Medulla oblongata (tissue), 1 donor: Measurements from ENCODE around the gene LRCOL1.
"Not testable (repeated sequence)": the region's sequence is repeated elsewhere in the genome, so short reads cannot be mapped to it uniquely, and the experiment has no call there.

Experiments used
- DNase-seq: peaks from one replicate; pipeline ENCODE4 v3.0.0-alpha.2; 2015; ENCODE audit errors: extremely low spot score

LRCOL1 gene

DNA sequence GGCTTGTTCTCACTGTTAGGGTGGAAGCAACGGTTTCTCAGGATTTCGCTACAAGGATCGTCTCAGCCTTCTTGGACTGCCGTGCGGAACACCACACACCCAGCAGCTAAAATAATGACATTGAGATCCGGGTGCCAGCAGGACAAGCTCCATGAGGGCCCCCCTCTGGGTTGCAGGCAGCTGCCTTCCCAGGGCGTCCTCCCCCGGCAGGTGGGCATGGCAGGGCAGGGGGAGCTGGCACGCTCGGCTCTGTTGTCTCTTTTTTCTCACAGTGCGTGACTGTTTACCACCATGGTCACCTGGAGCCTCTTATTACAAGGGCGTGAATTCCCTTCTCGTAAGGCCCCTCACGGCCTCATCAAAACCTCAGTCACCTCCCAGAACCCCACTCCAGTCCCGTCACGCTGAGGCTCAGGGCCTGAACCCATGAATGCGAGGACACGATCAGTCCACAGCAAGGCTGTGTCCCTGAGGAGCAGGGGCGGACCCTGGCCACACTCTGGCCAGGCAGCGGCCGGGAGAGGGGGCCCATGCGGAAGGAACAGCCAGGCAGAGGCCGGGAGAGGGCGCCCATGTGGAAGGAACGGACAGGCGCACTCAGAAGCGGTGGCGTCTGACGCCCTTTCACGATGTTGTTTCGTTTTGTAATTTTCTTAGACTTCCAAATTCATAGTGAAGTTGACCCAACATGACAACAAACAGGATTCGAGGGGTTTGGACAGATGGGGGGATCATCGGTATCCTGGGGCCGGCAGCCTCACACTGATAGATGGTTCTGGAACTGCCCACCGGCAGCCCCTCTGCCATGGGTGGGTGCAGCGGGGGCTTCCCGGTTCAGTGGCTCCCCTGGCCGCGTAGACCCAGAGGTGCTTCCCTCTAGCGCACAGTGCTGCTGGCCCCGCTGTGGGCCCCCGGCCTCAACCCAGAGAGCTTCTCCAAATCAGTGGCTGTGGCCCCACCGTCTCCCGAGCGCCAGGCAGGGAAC lies 10.0 kb downstream of the LRCOL1 start:
- peak; percentile 64 for DNase-seq

GRCh38 chr12:132599502-132599901 lies 10.9 kb downstream of the LRCOL1 start:
- DNase-seq: not testable (repeated sequence)

DNA sequence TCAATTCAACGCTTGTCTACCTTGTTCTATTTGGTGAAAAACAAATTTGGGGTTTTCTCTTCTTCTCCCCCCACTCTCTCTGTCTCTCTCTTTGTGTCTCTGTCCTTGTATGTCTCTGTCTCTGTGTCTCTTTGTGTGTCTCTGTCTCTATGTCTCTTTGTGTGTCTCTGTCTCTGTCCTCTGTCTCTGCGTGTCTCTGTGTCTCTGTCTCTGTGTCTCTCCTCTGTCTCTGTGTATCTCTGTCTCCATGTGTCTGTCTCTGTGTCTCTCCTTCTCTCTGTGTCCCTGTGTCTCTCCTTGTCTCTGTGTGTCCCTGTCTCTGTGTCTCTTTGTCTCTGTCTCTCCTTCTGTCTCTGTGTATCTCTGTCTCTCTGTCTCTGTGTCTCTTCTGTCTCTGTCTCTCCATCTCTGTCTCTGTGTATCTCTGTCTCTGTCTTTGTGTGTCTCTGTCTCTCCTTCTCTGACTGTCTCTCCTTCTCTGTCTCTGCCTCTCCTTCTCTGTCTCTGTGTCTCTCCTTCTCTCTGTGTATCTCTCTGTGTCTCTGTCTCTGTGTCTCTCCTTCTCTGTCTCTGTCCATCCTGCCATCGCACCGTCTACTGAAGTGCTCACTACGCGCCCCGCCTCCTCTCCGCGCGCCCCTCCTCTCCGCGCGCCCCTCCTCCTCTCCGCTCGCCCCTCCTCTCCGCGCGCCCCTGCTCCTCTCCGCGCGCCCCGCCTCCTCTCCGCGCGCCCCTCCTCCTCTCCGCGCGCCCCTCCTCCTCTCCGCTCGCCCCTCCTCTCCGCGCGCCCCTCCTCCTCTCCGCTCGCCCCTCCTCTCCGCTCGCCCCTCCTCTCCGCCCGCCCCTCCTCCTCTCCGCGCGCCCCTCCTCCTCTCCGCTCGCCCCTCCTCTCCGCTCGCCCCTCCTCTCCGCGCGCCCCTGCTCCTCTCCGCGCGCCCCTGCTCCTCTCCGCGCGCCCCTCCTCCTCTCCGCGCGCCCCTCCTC lies 12.8 kb downstream of the LRCOL1 start:
- no peak for DNase-seq

- DNase-seq: no peak
These were observed 14.4 kb downstream of the LRCOL1 start for GRCh38 chr12:132596016-132596415.

DNA sequence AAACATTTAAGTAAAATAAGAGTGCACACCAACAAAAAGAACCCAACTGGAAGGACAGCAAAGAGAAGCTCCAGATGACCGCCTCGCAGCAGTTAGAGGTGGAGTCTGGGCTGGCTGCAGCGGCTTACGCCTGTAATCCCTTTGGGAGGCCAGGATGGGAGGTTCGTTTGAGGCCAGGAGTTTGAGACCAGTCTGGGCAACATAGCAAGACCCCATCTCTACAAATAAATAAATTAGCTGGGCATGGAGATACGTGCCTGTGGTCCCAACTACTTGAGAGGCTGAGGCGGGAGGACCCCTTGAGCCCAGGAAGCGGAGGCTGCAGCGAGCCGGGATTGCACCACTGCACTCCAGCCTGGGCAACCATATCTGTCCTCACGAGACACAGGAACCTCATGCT lies 15.2 kb downstream of the LRCOL1 start:
- no peak for DNase-seq

DNA sequence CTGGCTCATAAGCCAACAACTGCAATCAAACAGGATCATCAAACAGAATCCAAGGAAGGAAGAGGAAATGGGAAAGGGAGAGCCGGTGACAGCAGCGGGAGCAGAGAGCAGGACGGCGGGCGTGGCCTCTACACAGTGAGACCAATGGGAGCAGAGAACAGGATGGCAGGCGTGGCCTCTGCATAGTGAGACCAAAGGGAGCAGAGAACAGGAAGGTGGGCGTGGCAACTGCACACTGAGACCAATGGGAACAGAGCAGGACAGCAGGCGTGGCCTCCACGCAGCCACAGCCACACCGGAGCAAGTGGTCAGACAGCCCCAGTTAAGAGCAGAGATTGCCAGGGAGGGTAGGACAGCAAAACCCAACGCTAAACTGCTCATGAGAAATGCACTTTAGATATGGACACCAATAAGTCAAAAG lies 16.4 kb downstream of the LRCOL1 start:
- peak; percentile 90 for DNase-seq

DNA sequence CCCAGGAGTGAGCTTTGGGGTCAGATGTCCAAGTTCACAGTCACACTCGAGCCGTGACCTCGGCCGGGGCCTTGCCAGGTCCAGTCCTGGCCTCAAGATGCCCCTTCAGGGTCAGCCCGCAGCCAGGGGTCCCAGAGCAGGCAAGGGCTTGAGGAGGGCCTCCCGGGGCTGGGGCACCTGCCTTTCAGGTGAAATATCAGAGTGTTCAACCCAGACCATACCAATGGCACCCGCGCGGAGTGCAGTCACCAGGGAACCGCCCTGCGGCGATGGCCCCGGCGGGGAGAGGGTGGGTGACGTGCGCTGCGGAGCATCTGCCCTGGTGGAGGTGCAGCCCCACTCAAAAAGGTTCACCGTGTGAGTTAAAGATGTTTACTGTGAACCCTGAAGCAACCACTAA lies 16.9 kb downstream of the LRCOL1 start:
- no peak for DNase-seq

- no peak for DNase-seq
These were observed 17.3 kb downstream of the LRCOL1 start for GRCh38 chr12:132593071-132593470.

GRCh38 chr12:132592282-132592970 lies 18.0 kb downstream of the LRCOL1 start:
- DNase-seq: no peak

DNA sequence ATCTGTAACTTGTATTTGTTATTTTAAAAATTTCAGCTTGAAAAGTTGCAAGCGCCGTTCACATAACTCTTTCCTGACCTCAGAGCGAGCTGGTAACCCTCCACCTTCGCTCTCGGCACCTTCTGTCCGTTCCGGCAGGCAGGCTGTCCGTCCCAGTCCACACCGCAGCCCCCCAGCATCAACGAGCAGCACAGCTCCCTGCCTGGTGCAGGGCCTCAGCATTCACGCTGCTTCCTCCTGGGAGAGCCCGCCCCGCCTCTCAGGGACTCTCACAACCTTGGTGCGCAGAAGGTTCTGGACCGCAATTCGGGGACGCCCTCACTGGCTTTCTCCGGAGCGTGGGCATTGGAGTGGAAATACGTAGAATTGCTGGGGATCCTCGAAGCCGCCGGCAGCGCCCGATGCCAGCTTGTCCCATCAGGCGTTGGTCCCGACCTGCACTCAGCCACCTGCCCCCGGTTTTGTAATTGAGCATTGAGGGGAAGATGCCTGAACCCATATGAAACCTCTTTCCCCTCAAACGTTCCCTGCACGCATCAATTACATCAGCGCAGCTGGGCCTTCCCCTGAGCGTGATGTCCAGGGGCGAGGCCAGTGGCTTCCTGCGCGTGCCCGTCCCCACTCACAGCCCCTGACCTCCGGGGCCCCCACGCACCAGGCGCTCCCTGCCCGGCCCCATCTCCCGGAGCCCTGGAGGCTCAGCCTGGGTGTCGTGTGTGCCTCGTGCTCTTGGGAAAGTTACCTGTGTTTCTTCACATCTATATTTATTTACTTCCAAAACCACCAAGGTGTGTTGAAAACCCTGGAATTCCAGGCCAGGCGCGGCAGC lies 19.1 kb downstream of the LRCOL1 start:
- DNase-seq: no peak

DNA sequence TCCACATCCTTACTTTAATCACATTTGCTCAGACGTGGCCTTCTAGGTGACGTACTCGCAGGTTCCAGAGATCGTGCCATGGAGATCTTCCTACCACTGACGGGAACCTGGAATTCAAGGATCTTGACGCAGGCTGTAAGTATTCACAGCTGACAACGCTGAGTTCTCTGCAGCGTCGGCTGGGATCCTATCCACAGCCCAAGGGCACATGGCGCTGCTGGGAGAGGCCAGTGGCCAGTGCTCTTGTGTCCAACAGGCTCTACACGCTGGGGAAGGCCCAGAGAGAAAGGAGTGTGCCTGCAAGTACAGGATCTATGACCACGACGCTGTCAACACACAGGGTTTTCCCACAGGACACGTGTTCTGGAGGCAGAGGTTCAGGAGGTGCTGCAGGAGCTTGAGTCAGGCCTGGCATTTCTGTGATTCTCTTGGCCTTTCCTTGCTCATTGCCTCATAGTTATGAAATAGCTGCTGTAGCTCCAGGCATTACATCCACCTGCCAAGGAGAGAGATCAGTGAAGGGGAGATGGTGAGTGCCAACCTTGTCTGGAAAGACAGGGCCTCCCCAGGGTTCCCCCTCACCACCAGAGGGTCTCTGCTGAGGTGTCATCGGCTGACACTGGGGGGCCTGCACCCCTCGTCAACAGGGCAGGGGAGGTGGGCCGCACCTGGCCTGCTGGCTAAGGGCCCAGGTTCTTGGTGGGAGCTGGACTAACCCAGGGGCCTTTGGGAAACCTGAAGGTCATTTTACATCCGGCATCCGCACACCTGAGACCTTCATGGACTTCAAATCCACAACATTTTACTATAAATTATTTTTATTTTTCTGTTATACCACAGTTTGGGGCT lies 21.3 kb downstream of the LRCOL1 start:
- no peak for DNase-seq

DNA sequence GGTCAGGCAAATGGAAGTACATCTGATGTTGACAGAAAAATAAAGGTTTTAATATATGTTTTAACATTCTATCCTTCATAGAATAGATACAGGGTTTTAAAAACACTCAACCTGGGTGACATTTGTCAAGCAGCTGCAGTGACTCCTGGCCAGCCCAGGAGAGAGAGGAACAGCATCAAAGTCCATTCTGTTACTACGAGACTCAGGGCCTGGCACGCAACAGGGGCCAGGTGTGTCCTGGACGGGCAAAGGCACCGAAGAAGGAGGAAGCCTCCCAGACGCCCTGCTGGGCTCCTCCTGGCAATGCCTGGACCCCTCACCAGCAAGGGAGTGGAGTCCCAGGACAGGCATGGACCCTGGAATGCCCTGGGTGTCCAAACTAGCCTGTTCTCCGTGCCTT lies 22.1 kb downstream of the LRCOL1 start:
- no peak for DNase-seq

GRCh38 chr12:132587781-132588180 lies 22.6 kb downstream of the LRCOL1 start:
- no peak for DNase-seq

- no peak for DNase-seq
These were observed 23.5 kb downstream of the LRCOL1 start for GRCh38 chr12:132586929-132587328.

DNA sequence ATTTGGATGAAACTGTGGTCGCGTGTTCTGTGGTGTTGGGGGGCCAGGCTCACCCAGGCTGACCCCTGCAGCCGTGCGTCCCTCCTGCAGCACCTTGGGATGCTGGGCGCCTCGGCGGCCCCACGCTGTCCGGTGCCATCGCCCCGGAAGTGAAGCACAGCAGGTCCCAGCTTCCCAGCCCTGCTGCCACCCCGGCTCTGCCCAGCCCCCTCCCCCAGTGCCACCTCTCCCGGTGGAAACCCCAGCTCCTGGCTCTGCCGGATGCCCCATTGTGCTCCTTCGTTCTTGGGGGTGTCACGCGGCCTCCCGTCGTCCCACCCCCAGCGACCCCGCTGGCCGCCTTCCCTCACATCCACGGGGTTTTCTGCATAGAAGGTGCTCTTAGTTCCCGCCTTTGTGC lies 25.2 kb downstream of the LRCOL1 start:
- DNase-seq: no peak

DNA sequence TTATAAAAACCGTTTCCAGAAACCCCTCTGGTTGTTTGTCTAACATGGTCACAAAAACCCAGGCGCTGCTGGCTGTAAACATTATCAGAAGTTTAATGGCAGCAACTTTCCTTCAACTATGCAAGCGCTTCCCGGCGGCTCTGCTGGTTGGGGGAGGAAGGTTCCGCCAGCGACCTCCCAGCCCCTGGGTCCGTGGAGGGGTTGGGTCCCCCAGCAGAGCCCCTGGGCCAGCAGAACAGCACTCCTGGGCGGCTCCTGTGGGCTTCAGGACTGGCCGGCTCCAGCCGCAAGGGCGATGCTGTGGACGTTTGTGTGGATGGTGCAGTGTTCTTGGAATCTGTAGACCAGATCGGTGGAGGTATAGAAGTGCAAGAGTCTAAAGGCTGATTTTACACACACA lies 26.0 kb downstream of the LRCOL1 start:
- DNase-seq: no peak

DNA sequence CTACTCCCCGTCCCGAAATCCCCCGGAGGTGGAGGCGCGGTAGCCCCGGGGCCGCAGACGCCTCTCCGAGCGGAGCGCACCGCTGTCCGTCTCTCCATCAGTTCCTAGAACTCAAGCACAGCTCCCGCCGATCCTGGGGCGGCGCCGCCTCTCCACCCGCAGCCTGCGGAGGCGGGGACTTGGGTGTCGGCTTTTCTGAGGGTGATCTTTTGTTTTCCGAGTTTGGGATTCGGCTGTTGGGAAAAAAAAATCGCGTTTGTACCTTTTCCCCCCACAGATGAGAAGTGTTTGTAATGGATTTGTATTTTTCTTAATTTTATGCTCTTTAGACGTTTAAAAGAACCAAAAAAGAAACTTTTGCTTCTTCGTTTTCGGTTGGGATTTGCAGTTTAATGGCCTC lies 26.6 kb downstream of the LRCOL1 start:
- no peak for DNase-seq

DNA sequence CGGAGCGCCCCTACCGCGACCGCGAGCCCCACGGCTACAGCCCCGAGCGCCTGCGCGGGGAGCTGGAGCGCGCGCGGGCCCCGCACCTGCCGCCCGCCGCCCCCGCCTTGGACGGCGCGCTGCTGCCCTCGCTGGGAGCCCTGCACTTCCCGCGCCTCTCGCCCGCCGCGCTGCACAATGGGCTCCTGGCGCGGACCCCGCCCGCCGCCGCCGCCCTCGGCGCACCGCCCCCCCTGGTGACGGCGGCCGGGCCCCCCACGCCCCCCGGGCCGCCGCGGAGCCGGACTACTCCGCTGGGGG lies 27.0 kb downstream of the LRCOL1 start:
- no peak for DNase-seq

- DNase-seq: no peak
These were observed 27.6 kb downstream of the LRCOL1 start for GRCh38 chr12:132582582-132583410.
